Transverse colon (tissue), 4 donors: ENCODE data around the gene CAGE1. TPM values are rescaled to one million over a fixed set of nuclear protein-coding genes. Genes with fewer than 3 reads are reported as not detected.
A peak's percentile ranks its signal among the peaks of the same experiment; 100 is the strongest.

ENCODE experiments used
- DNase-seq: peaks from one replicate; pipeline ENCODE4 v3.0.0-alpha.2; 2019
- H3K27ac ChIP-seq, 4 donors: fragments of 200-600 bp; sonication (generic); 2 replicates each; pipeline ENCODE4 v1.5.1; 2016 to 2018; ENCODE audit warnings: inconsistent platforms in 4 of 4
- H3K27me3 ChIP-seq: fragments of 200-600 bp; sonication (generic); 2 replicates; pipeline ENCODE4 v1.5.1; 2017; ENCODE audit warnings: inconsistent platforms
- H3K36me3 ChIP-seq, 4 donors: fragments of 200-600 bp; sonication (generic); 2 replicates each; pipeline ENCODE4 v1.5.1; 2017 to 2019; ENCODE audit warnings: inconsistent platforms in 4 of 4
- H3K4me1 ChIP-seq, 4 donors: fragments of 200-600 bp; sonication (generic); 2 replicates each; pipeline ENCODE4 v1.5.1; 2017 to 2020; ENCODE audit warnings: inconsistent platforms in 4 of 4
- H3K4me3 ChIP-seq, 4 donors: fragments of 200-600 bp; sonication (generic); 1 replicate in 1 of 4; 2 replicates in 3 of 4; pipeline versions ENCODE4 v1.5.1 to v1.6.1; 2017 to 2019; ENCODE audit warnings: inconsistent platforms in 4 of 4
- H3K9me3 ChIP-seq, 2 donors: fragments of 200-600 bp; sonication (generic); 2 replicates each; pipeline ENCODE4 v1.5.1; 2017 to 2019; ENCODE audit warnings: inconsistent platforms in 2 of 2
- EP300 ChIP-seq: sonication (generic); formaldehyde crosslinking; IDR thresholded peaks from one replicate; pipeline ENCODE4 v1.6.1; 2017; ENCODE audit warnings: antibody characterized with exemption, low read depth
- POLR2A ChIP-seq: fragments of 450-650 bp; IDR thresholded peaks from one replicate; pipeline ENCODE4 v1.6.1; 2016; ENCODE audit warnings: antibody characterized with exemption, mild to moderate bottlenecking, moderate library complexity
- POLR2AphosphoS5 ChIP-seq, 3 donors: sonication (generic); formaldehyde crosslinking; IDR thresholded peaks; one replicate each; pipeline ENCODE4 v1.6.1; 2016; ENCODE audit warnings: antibody characterized with exemption in 3 of 3
- WGBS, 2 donors: methylation state at CpG; one replicate each; pipeline ENCODE4 v1.1.5; 2018; ENCODE audit warnings: low coverage in 1 of 2; 5-methylcytosine and 5-hydroxymethylcytosine counted together
- in situ Hi-C, 4 donors: fragments of 200-750 bp; cut with MboI; loops; one replicate each; pipeline versions ENCODE4 v1.15.0 to v1.15.1; 2017; ENCODE audit warnings: low sequenced_read_pairs in 3 of 4, low pct_ligation_motif_present in 1 of 4, low pct_unique_long_range_greater_than_20kb in 1 of 4
- intact Hi-C: fragments of 100-400 bp; cut with DNase I; formaldehyde crosslinking; loops from one replicate; pipeline ENCODE4 v1.15.1; 2023; ENCODE audit warnings: low total_unique reads
- total RNA-seq, 4 donors: library from RNA; depleted of rRNA; stranded (reverse); fragments of >200 nt; gene quantifications; one replicate each; pipeline ENCODE4 v1.1.0, GENCODE V29; 2016
- TF ChIP-seq, protein P1 (sequence below), 5 experiments: fragments of 200-600 bp in 3 of 5; fragments of 450-650 bp in 2 of 5; sonication (generic) in 3 of 5; IDR thresholded peaks; 1 replicate in 2 of 5; 2 replicates in 3 of 5; pipeline ENCODE4 v1.5.1; 2016 to 2017; ENCODE audit warnings: antibody characterized with exemption in 5 of 5, inconsistent platforms in 3 of 5, mild to moderate bottlenecking in 2 of 5, moderate library complexity in 1 of 5

CAGE1 gene
- total RNA-seq, 4 donors from 2014 or later, result not detected

DNA sequence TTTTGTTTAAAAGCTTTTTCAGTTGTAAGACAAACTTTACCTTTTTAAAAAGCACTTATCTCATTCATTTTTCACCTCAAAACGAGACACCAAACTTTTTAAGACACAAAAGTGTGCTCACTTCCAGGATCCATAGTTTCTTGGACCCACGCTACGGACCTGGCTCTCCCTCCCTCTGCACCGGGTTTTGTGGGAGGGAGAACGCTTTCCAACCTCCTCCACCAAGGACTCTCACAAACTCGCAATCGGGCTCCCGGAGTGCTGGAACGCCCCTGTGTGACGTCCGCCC, 436 bp downstream of the CAGE1 start:
- TF ChIP-seq, protein P1, sequence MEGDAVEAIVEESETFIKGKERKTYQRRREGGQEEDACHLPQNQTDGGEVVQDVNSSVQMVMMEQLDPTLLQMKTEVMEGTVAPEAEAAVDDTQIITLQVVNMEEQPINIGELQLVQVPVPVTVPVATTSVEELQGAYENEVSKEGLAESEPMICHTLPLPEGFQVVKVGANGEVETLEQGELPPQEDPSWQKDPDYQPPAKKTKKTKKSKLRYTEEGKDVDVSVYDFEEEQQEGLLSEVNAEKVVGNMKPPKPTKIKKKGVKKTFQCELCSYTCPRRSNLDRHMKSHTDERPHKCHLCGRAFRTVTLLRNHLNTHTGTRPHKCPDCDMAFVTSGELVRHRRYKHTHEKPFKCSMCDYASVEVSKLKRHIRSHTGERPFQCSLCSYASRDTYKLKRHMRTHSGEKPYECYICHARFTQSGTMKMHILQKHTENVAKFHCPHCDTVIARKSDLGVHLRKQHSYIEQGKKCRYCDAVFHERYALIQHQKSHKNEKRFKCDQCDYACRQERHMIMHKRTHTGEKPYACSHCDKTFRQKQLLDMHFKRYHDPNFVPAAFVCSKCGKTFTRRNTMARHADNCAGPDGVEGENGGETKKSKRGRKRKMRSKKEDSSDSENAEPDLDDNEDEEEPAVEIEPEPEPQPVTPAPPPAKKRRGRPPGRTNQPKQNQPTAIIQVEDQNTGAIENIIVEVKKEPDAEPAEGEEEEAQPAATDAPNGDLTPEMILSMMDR (IDR thresholded peaks at IDR 0.05), result no peak
- TF ChIP-seq POLR2A (no peak), EP300 (no peak), POLR2AphosphoS5 (IDR thresholded peaks at IDR 0.05) (no peak)
- Histone ChIP-seq H3K27ac (peak overlapping the region; percentile 92 to 97 (median 95)), H3K4me1 (peaks cover 7 to 31% (median 18%) of the 10 kb centered on the region in 4 donors), H3K9me3 (no peaks in the 10 kb centered on the region), H3K36me3 (peaks cover 0 to 11% (median 0%) of the 10 kb centered on the region in 4 donors), H3K27me3 (no peaks in the 10 kb centered on the region), H3K4me3 (peak overlapping the region; percentile 63 to 91 (median 80))
- in situ Hi-C loops, result loop anchor here in 1 of 4 donors (25.0 kb wide), 1 partner anchor 102 kb away; no protein-coding TSS in a partner anchor
- WGBS, 2 donors, result 0 to 2% methylated on average over 1 to 11 of the region's 11 CpGs
- no peak for DNase-seq
- intact Hi-C loops, result loop anchor here (2.0 kb wide), 1 partner anchor 76 kb away; the partner anchor contains the start of gene SSR1

DNA sequence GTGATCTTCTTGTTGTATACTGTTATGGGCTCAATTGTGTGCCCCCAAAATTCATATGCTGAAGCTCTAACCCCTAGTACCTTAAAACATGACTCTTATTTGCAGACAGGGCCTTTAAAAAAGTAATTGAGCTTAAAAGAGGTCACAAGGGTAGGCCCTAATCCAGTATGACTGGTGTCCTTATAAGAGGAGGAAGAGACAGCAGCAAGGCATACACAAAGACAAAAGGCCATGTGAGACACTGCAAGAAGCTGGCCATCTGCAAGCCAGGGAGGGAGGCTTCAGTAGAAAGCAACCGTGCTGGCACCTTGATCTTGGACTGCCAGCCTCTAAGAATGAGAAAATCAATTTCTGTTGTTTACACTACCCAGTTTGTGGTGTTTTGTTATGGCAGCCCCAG, 8.4 kb downstream of the CAGE1 start:
- H3K27me3 ChIP-seq, result no peaks in the 10 kb centered on the region
- WGBS, 2 donors, result 83 to 89% methylated on average over 1 of the region's 1 CpG
- H3K4me1 ChIP-seq, result no peaks in the 10 kb centered on the region
- H3K4me3 ChIP-seq, result no peak overlapping the region
- H3K36me3 ChIP-seq, result no peaks in the 10 kb centered on the region
- in situ Hi-C loops (loop anchor here in 1 of 4 donors (25.0 kb wide), 1 partner anchor 94 kb away; no protein-coding TSS in a partner anchor), intact Hi-C loops (loop anchor here (5.0 kb wide), 1 partner anchor 1374 kb away; the partner anchor contains the start of gene NRN1)
- TF ChIP-seq, protein P1 (IDR thresholded peaks at IDR 0.05), result no peak
- no peak for TF ChIP-seq POLR2A
- no peak for TF ChIP-seq POLR2AphosphoS5 (IDR thresholded peaks at IDR 0.05)
- no peak for TF ChIP-seq EP300
- DNase-seq, result no peak
- H3K27ac ChIP-seq, result no peak overlapping the region
- no peaks in the 10 kb centered on the region for H3K9me3 ChIP-seq

- H3K27ac ChIP-seq, result no peak overlapping the region
- no peaks in the 10 kb centered on the region for H3K27me3 ChIP-seq
- intact Hi-C loops, result no loop called here
- DNase-seq, result no peak
- H3K36me3 ChIP-seq, result no peaks in the 10 kb centered on the region
- peaks cover 0 to 5% (median 0%) of the 10 kb centered on the region in 4 donors for H3K4me1 ChIP-seq
- no peak overlapping the region for H3K4me3 ChIP-seq
- TF ChIP-seq POLR2AphosphoS5 (IDR thresholded peaks at IDR 0.05) (no peak), POLR2A (no peak), EP300 (no peak)
- TF ChIP-seq, protein P1 (IDR thresholded peaks at IDR 0.05), result no peak
- WGBS, 2 donors, result 57 to 62% methylated on average over 4 of the region's 4 CpGs
- H3K9me3 ChIP-seq, result no peaks in the 10 kb centered on the region
- in situ Hi-C loops, result loop anchor here in 1 of 4 donors (25.0 kb wide), 1 partner anchor 91 kb away; no protein-coding TSS in a partner anchor
Measured at GRCh38 chr6:7378740-7379139, 10.8 kb downstream of the CAGE1 start.

- 88 to 94% methylated on average over 1 of the region's 1 CpG for WGBS, 2 donors
- intact Hi-C loops, result no loop called here
- no peaks in the 10 kb centered on the region for H3K27me3 ChIP-seq
- no peaks in the 10 kb centered on the region for H3K9me3 ChIP-seq
- TF ChIP-seq, protein P1 (IDR thresholded peaks at IDR 0.05), result no peak
- TF ChIP-seq POLR2A, result no peak
- TF ChIP-seq POLR2AphosphoS5 (IDR thresholded peaks at IDR 0.05), result no peak
- no peak for TF ChIP-seq EP300
- peaks cover 0 to 5% (median 0%) of the 10 kb centered on the region in 4 donors for H3K4me1 ChIP-seq
- no peaks in the 10 kb centered on the region for H3K36me3 ChIP-seq
- in situ Hi-C loops, result loop anchor here in 1 of 4 donors (25.0 kb wide), 1 partner anchor 91 kb away; no protein-coding TSS in a partner anchor
- no peak overlapping the region for H3K4me3 ChIP-seq
- no peak for DNase-seq
- H3K27ac ChIP-seq, result no peak overlapping the region
Measured at GRCh38 chr6:7377961-7378360, 11.6 kb downstream of the CAGE1 start.
